ENCODE measurements around the gene PARD3. TPM values are rescaled to one million over a fixed set of nuclear protein-coding genes. Genes with fewer than 3 reads are reported as not detected.

PARD3 gene
- total and polyA plus RNA-seq, 2 donors from 2014 or later: 21.1 to 47.5 TPM

DNA sequence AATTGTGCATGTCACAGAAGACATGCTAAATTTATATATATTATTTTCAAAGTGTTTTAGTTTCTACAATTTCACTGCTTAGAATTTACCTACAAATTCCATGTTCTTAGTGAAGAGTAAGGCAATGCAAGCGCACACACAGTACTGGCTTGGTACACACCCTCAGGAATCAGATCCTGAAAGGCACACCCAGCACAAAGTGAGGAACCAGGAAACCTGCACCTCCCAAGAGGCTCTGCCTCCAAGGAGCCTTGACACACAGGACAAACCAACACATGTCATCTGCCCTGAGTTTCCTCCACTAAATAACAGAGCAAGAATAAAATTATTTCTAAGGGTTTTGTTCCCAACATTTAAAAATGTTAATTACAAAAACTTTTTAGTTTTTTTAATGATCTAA lies 156.2 kb downstream of the PARD3 start:
- FAIRE-seq (no peak), DNase-seq (no peak)
- TF ChIP-seq, protein P1, sequence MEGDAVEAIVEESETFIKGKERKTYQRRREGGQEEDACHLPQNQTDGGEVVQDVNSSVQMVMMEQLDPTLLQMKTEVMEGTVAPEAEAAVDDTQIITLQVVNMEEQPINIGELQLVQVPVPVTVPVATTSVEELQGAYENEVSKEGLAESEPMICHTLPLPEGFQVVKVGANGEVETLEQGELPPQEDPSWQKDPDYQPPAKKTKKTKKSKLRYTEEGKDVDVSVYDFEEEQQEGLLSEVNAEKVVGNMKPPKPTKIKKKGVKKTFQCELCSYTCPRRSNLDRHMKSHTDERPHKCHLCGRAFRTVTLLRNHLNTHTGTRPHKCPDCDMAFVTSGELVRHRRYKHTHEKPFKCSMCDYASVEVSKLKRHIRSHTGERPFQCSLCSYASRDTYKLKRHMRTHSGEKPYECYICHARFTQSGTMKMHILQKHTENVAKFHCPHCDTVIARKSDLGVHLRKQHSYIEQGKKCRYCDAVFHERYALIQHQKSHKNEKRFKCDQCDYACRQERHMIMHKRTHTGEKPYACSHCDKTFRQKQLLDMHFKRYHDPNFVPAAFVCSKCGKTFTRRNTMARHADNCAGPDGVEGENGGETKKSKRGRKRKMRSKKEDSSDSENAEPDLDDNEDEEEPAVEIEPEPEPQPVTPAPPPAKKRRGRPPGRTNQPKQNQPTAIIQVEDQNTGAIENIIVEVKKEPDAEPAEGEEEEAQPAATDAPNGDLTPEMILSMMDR (IDR thresholded peaks at IDR 0.05; ENCODE audit: borderline replicate concordance, extremely low read depth, insufficient read depth): no peak
- Histone ChIP-seq H3K4me1 (ENCODE audit: control insufficient read depth in 2 of 3, insufficient read depth in 2 of 3, low read depth in 1 of 3, low read length in 3 of 3) (no peaks in the 10 kb centered on the region), H3K9ac (ENCODE audit: low read length in 3 of 3) (no peak overlapping the region), H3K27me3 (ENCODE audit: control insufficient read depth, insufficient read depth, low read length) (no peaks in the 10 kb centered on the region), H3K27ac (ENCODE audit: low read depth in 2 of 2, low read length in 2 of 2) (no peak overlapping the region), H3K4me3 (ENCODE audit: low read length in 3 of 3) (no peak overlapping the region), H3K9me3 (ENCODE audit: control insufficient read depth in 2 of 3, insufficient read depth in 1 of 3, low read length in 3 of 3) (no peaks in the 10 kb centered on the region), H3K36me3 (ENCODE audit: control insufficient read depth in 2 of 3, insufficient read depth in 3 of 3, low read length in 3 of 3) (no peaks in the 10 kb centered on the region)
- intact Hi-C loops (cut with DNase I): no loop called here

DNA sequence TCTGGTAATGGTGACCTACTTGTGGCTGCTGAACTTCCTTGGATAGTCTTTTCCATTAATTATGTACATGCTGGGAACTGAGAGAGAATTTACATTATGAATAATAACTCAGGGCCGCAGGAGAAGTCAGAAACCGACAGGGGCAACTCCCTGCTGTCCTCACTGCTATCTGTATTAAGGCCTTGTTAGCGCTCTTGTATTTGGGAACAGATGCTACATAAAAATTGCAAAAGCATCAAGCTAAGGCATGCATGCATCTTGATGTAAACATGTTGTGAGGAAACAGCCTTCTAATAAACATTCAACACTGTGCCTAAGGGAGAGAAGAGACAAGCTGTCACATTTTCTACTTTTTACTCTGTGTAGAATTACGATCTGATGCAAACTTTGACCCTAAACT lies 158.4 kb downstream of the PARD3 start:
- intact Hi-C loops (cut with DNase I): no loop called here
- FAIRE-seq: no peak

DNA sequence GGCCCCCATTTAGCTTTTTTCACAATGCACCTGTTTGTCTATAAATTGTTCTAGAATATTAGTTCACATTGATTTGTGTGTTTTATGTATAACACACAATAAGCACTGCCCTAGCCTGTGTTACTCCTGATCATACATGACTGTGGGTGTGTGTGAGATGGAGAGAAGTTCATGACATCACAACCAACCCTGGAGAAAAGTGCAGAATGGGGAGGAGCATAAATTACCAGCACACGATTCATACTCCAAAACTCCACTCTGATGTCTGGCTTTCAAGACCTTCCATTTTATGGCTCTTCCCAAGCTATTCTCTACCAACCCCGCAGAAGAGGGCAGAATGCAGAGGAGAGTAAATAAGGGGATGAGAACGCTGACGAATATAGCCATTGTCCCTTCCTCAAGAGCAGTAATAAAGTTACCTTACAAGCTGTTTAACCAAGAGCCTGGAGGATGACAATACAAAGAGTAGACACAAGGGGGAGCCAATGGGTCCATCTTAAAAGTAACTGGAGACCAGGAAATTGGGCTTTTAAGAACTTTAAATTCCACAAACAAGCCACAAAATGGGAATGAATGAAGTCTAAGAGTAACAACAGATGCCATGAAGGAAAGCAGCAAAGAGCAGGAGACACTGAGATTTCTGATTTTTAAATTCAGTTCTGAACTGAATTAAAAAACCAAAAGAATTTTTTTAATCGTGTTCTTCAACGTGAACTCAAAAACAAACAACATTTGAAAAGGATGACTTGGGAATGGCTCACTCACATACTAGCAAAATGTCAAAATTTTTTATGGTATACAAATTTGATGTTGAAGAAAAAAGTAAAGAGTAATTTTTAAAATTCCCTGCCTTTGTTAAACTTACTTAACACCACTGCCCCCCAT lies 159.6 kb downstream of the PARD3 start:
- FAIRE-seq: no peak
- Histone ChIP-seq H3K4me1 (ENCODE audit: control insufficient read depth in 2 of 3, insufficient read depth in 2 of 3, low read depth in 1 of 3, low read length in 3 of 3) (peaks cover 0 to 2% (median 0%) of the 10 kb centered on the region in 3 donors), H3K9ac (ENCODE audit: low read length in 3 of 3) (no peak overlapping the region), H3K27ac (ENCODE audit: low read depth in 2 of 2, low read length in 2 of 2) (no peak overlapping the region), H3K4me3 (ENCODE audit: low read length in 3 of 3) (no peak overlapping the region), H3K27me3 (ENCODE audit: control insufficient read depth, insufficient read depth, low read length) (no peaks in the 10 kb centered on the region), H3K9me3 (ENCODE audit: control insufficient read depth in 2 of 3, insufficient read depth in 1 of 3, low read length in 3 of 3) (no peaks in the 10 kb centered on the region), H3K36me3 (ENCODE audit: control insufficient read depth in 2 of 3, insufficient read depth in 3 of 3, low read length in 3 of 3) (no peaks in the 10 kb centered on the region)
- peak in 3 of 5 donors; percentile 71 to 89 (median 88) for DNase-seq
- intact Hi-C loops (cut with DNase I): no loop called here
- TF ChIP-seq, protein P1 (IDR thresholded peaks at IDR 0.05; ENCODE audit: borderline replicate concordance, extremely low read depth, insufficient read depth): peak; percentile 58

More for the DNA sequence above, 158.4 kb downstream of the PARD3 start:
- Histone ChIP-seq H3K27ac (ENCODE audit: low read depth in 2 of 2, low read length in 2 of 2) (no peak overlapping the region), H3K9ac (ENCODE audit: low read length in 3 of 3) (no peak overlapping the region), H3K27me3 (ENCODE audit: control insufficient read depth, insufficient read depth, low read length) (no peaks in the 10 kb centered on the region), H3K4me1 (ENCODE audit: control insufficient read depth in 2 of 3, insufficient read depth in 2 of 3, low read depth in 1 of 3, low read length in 3 of 3) (peaks cover 0 to 2% (median 0%) of the 10 kb centered on the region in 3 donors), H3K4me3 (ENCODE audit: low read length in 3 of 3) (no peak overlapping the region), H3K9me3 (ENCODE audit: control insufficient read depth in 2 of 3, insufficient read depth in 1 of 3, low read length in 3 of 3) (no peaks in the 10 kb centered on the region), H3K36me3 (ENCODE audit: control insufficient read depth in 2 of 3, insufficient read depth in 3 of 3, low read length in 3 of 3) (no peaks in the 10 kb centered on the region)
- TF ChIP-seq, protein P1 (IDR thresholded peaks at IDR 0.05; ENCODE audit: borderline replicate concordance, extremely low read depth, insufficient read depth): no peak
- DNase-seq: no peak

Measured in kidney (tissue), 14 donors.